Parathyroid adenoma (tissue), 2 donors: Measurements from ENCODE around the gene MED22.
"Not testable (repeated sequence)": the region's sequence is repeated elsewhere in the genome, so short reads cannot be mapped to it uniquely, and the experiment has no call there.

Experiments
- H2AFZ ChIP-seq: fragments of 300-600 bp; sonication (generic); one replicate; pipeline ENCODE4 v1.7.0; 2017; ENCODE audit warnings: antibody characterized with exemption, mild to moderate bottlenecking
- H3K27ac ChIP-seq: fragments of 300-600 bp; sonication (generic); one replicate; pipeline ENCODE4 v1.7.0; 2017
- H3K27me3 ChIP-seq: fragments of 300-600 bp; sonication (generic); one replicate; pipeline ENCODE4 v1.7.0; 2017; ENCODE audit warnings: low read length; ENCODE audit not compliant: control insufficient read depth, insufficient read depth
- H3K36me3 ChIP-seq: fragments of 300-600 bp; sonication (generic); one replicate; pipeline ENCODE4 v1.7.0; 2017; ENCODE audit warnings: low read length; ENCODE audit not compliant: control insufficient read depth, insufficient read depth
- H3K4me1 ChIP-seq: fragments of 300-600 bp; sonication (generic); one replicate; pipeline ENCODE4 v1.7.0; 2017; ENCODE audit warnings: control low read depth
- H3K4me2 ChIP-seq: fragments of 300-600 bp; sonication (generic); one replicate; pipeline ENCODE4 v1.7.0; 2017; ENCODE audit warnings: low read length
- H3K4me3 ChIP-seq: fragments of 300-600 bp; sonication (generic); one replicate; pipeline ENCODE4 v1.7.0; 2017; ENCODE audit warnings: low read depth, low read length
- H3K79me2 ChIP-seq: fragments of 300-600 bp; sonication (generic); one replicate; pipeline ENCODE4 v1.7.0; 2017; ENCODE audit warnings: control low read depth
- H3K9ac ChIP-seq: fragments of 300-600 bp; sonication (generic); one replicate; pipeline ENCODE4 v1.7.0; 2017; ENCODE audit warnings: mild to moderate bottlenecking
- H3K9me3 ChIP-seq: fragments of 300-600 bp; sonication (generic); one replicate; pipeline ENCODE4 v1.7.0; 2017; ENCODE audit warnings: low read length; ENCODE audit not compliant: control insufficient read depth
- CTCF ChIP-seq: fragments of 300-600 bp; sonication (generic); IDR thresholded peaks from one replicate; pipeline ENCODE4 v1.7.0; 2017; ENCODE audit warnings: antibody characterized with exemption, mild to moderate bottlenecking
- donor health status: primary hyperparathyroidism.

MED22 gene

GRCh38 chr9:133321411-133321935 lies 26.5 kb downstream of the MED22 start:
- Histone ChIP-seq H3K9ac (no peak overlapping the region), H3K27me3 (no peaks in the 10 kb centered on the region), H3K4me1 (no peaks in the 10 kb centered on the region), H3K36me3 (no peaks in the 10 kb centered on the region), H2AFZ (no peak overlapping the region), H3K27ac (no peak overlapping the region), H3K4me2 (no peak overlapping the region), H3K4me3 (no peak overlapping the region), H3K9me3 (no peaks in the 10 kb centered on the region), H3K79me2 (no peaks in the 10 kb centered on the region)
- TF ChIP-seq CTCF: no peak

GRCh38 chr9:133320421-133320881 lies 27.5 kb downstream of the MED22 start:
- TF ChIP-seq CTCF: no peak
- H3K27me3 ChIP-seq: no peaks in the 10 kb centered on the region
- no peaks in the 10 kb centered on the region for H3K36me3 ChIP-seq
- no peak overlapping the region for H3K4me3 ChIP-seq
- no peaks in the 10 kb centered on the region for H3K9me3 ChIP-seq
- no peaks in the 10 kb centered on the region for H3K79me2 ChIP-seq
- no peak overlapping the region for H3K27ac ChIP-seq
- no peak overlapping the region for H3K9ac ChIP-seq
- no peak overlapping the region for H3K4me2 ChIP-seq
- no peaks in the 10 kb centered on the region for H3K4me1 ChIP-seq
- no peak overlapping the region for H2AFZ ChIP-seq

- not testable (repeated sequence) for H3K36me3 ChIP-seq, H3K27me3 ChIP-seq, H3K4me2 ChIP-seq, H3K4me3 ChIP-seq, H3K9me3 ChIP-seq, H3K27ac ChIP-seq, H3K4me1 ChIP-seq, H3K79me2 ChIP-seq, H2AFZ ChIP-seq, H3K9ac ChIP-seq
Measured at GRCh38 chr9:133317551-133317950, 30.4 kb downstream of the MED22 start.

- no peaks in the 10 kb centered on the region for H3K36me3 ChIP-seq
- no peak overlapping the region for H3K9ac ChIP-seq
- H3K27ac ChIP-seq: no peak overlapping the region
- no peaks in the 10 kb centered on the region for H3K79me2 ChIP-seq
- H3K9me3 ChIP-seq: no peaks in the 10 kb centered on the region
- H3K4me2 ChIP-seq: no peak overlapping the region
- no peaks in the 10 kb centered on the region for H3K4me1 ChIP-seq
- no peak overlapping the region for H2AFZ ChIP-seq
- H3K4me3 ChIP-seq: no peak overlapping the region
- TF ChIP-seq CTCF: no peak
- H3K27me3 ChIP-seq: no peaks in the 10 kb centered on the region
Measured at GRCh38 chr9:133315997-133316396, 31.9 kb downstream of the MED22 start.

GRCh38 chr9:133309608-133310007 lies 38.3 kb downstream of the MED22 start:
- Histone ChIP-seq H3K9ac (no peak overlapping the region), H3K36me3 (no peaks in the 10 kb centered on the region), H3K4me2 (no peak overlapping the region), H3K27ac (no peak overlapping the region), H2AFZ (no peak overlapping the region), H3K9me3 (no peaks in the 10 kb centered on the region), H3K79me2 (no peaks in the 10 kb centered on the region), H3K4me3 (no peak overlapping the region), H3K27me3 (no peaks in the 10 kb centered on the region), H3K4me1 (no peaks in the 10 kb centered on the region)
- TF ChIP-seq CTCF: no peak
